GM23338 (cell line): ENCODE results near the gene IQCK. TPM values are rescaled to one million over a fixed set of nuclear protein-coding genes. Genes with fewer than 3 reads are reported as not detected.

Experiments used
- ATAC-seq: fragments of 200-7000 bp; cut with Tn5 transposase; 3 replicates; pipeline ENCODE4 v1.9.1; 2020
- DNase-seq: peaks from one replicate; pipeline ENCODE4 v3.0.0-alpha.2; 2015; ENCODE audit warnings: low spot score
- H2AFZ ChIP-seq: fragments of 200-600 bp; sonication (generic); 2 replicates; pipeline ENCODE4 v1.8.0; 2016; ENCODE audit warnings: antibody characterized with exemption, mild to moderate bottlenecking, moderate library complexity
- H3F3A ChIP-seq: fragments of 200-600 bp; sonication (generic); replicated peaks from 2 replicates; pipeline ENCODE4 v1.8.0; 2017; ENCODE audit warnings: antibody characterized with exemption, mixed run types, low read depth
- H3K27ac ChIP-seq: fragments of 200-600 bp; sonication (generic); 2 replicates; pipeline ENCODE4 v1.6.1; 2016; ENCODE audit warnings: low read depth
- H3K27me3 ChIP-seq: fragments of 200-600 bp; sonication (generic); 2 replicates; pipeline ENCODE4 v1.8.0; 2016; ENCODE audit warnings: mild to moderate bottlenecking, mixed run types, moderate library complexity; ENCODE audit not compliant: insufficient read depth
- H3K36me3 ChIP-seq: fragments of 200-600 bp; sonication (generic); 2 replicates; pipeline ENCODE4 v1.8.0; 2016; ENCODE audit warnings: mild to moderate bottlenecking; ENCODE audit not compliant: insufficient read depth
- H3K4me1 ChIP-seq: fragments of 200-600 bp; sonication (generic); 2 replicates; pipeline ENCODE4 v1.8.0; 2016; ENCODE audit warnings: mild to moderate bottlenecking, moderate library complexity; ENCODE audit not compliant: insufficient read depth
- H3K4me2 ChIP-seq: fragments of 200-600 bp; sonication (generic); 2 replicates; pipeline ENCODE4 v1.7.1; 2017; ENCODE audit warnings: mixed run types
- H3K4me3 ChIP-seq: fragments of 200-600 bp; sonication (generic); 2 replicates; pipeline ENCODE4 v1.6.1; 2016; ENCODE audit warnings: mixed run types
- H3K79me2 ChIP-seq: fragments of 200-600 bp; sonication (generic); replicated peaks from 2 replicates; pipeline ENCODE4 v1.8.0; 2017; ENCODE audit warnings: mild to moderate bottlenecking; ENCODE audit not compliant: insufficient read depth
- H3K9me2 ChIP-seq: fragments of 200-600 bp; sonication (generic); 2 replicates; pipeline ENCODE4 v1.8.0; 2017; ENCODE audit not compliant: insufficient read depth
- H4K20me1 ChIP-seq: fragments of 200-600 bp; sonication (generic); replicated peaks from 2 replicates; pipeline ENCODE4 v1.8.0; 2017; ENCODE audit warnings: mild to moderate bottlenecking; ENCODE audit not compliant: insufficient read depth
- H3K27ac Mint-ChIP-seq: 2 replicates; pipeline ENCODE4 v1.8.0; 2020; ENCODE audit warnings: inconsistent platforms, mild to moderate bottlenecking, moderate library complexity, mixed read lengths
- H3K27me3 Mint-ChIP-seq: 3 replicates; pipeline ENCODE4 v1.8.0; 2022; ENCODE audit warnings: low read depth, mild to moderate bottlenecking, moderate library complexity, mixed read lengths, inconsistent platforms; ENCODE audit not compliant: insufficient read depth, poor library complexity
- H3K36me3 Mint-ChIP-seq: 3 replicates; pipeline ENCODE4 v1.8.0; 2021; ENCODE audit warnings: low read depth, mild to moderate bottlenecking, inconsistent platforms, moderate library complexity, mixed read lengths
- H3K4me1 Mint-ChIP-seq: 3 replicates; pipeline ENCODE4 v1.8.0; 2020; ENCODE audit warnings: mild to moderate bottlenecking, inconsistent platforms, mixed read lengths
- H3K4me3 Mint-ChIP-seq: 3 replicates; pipeline ENCODE4 v1.8.0; 2021; ENCODE audit warnings: moderate library complexity, mild to moderate bottlenecking, inconsistent platforms, mixed read lengths
- H3K9me3 Mint-ChIP-seq: 3 replicates; pipeline ENCODE4 v1.8.0; 2020; ENCODE audit warnings: moderate library complexity, mild to moderate bottlenecking, inconsistent platforms, mixed read lengths
- CREB1 ChIP-seq: fragments of 250-450 bp; sonication (Bioruptor Pico); IDR thresholded peaks from 2 replicates; pipeline ENCODE4 v1.5.0; 2020; ENCODE audit warnings: low read depth, mild to moderate bottlenecking, moderate library complexity
- ETS1 ChIP-seq: IDR thresholded peaks from 2 replicates; pipeline ENCODE4 v1.6.1; 2016; ENCODE audit warnings: antibody characterized with exemption
- EZH2 ChIP-seq: fragments of 200-600 bp; sonication (generic); IDR thresholded peaks from one replicate; pipeline ENCODE4 v1.8.0; 2017; ENCODE audit warnings: antibody characterized with exemption, mild to moderate bottlenecking, low read depth; ENCODE audit not compliant: unreplicated experiment
- EZH2phosphoT487 ChIP-seq: fragments of 200-600 bp; sonication (generic); IDR thresholded peaks from one replicate; pipeline ENCODE4 v1.8.1; 2018; ENCODE audit warnings: antibody characterized with exemption; ENCODE audit not compliant: unreplicated experiment
- JUNB ChIP-seq: IDR thresholded peaks from one replicate; pipeline ENCODE4 v1.6.1; 2016; ENCODE audit warnings: antibody characterized with exemption; ENCODE audit not compliant: unreplicated experiment
- POLR2AphosphoS5 ChIP-seq: IDR thresholded peaks from 2 replicates; pipeline ENCODE4 v1.6.1; 2016; ENCODE audit warnings: antibody characterized with exemption, low read depth
- STAT1 ChIP-seq: IDR thresholded peaks from one replicate; pipeline ENCODE4 v1.6.1; 2016; ENCODE audit warnings: antibody characterized with exemption; ENCODE audit not compliant: unreplicated experiment
- ZNF114 ChIP-seq: fragments of 250-450 bp; sonication (Bioruptor Pico); IDR thresholded peaks from 2 replicates; pipeline ENCODE4 v1.5.0; 2020; ENCODE audit warnings: mild to moderate bottlenecking, moderate library complexity
- ZNF331 ChIP-seq: fragments of 250-450 bp; sonication (Bioruptor Pico); IDR thresholded peaks from 2 replicates; pipeline ENCODE4 v1.5.0; 2020; ENCODE audit warnings: low read depth, mild to moderate bottlenecking, moderate library complexity
- ZNF462 ChIP-seq: fragments of 250-450 bp; sonication (Bioruptor Pico); IDR thresholded peaks from 2 replicates; pipeline ENCODE4 v1.5.0; 2020; ENCODE audit warnings: mild to moderate bottlenecking, moderate library complexity
- polyA plus RNA-seq: library from polyadenylated mRNA; unstranded; fragments of >200 nt; fragmentation: Nextera tagmentation; extraction: Ambion mirVana; gene quantifications from 2 replicates; pipeline ENCODE4 v1.2.1, GENCODE V29; 2016
- total RNA-seq: library from RNA; depleted of rRNA; stranded (reverse); fragments of >200 nt; shearing (Covaris generic); gene quantifications from 2 replicates; pipeline ENCODE4 v1.2.3, GENCODE V29; 2014
- TF ChIP-seq, protein P1 (sequence below): IDR thresholded peaks from one replicate; pipeline ENCODE4 v1.6.1; 2018; ENCODE audit warnings: antibody characterized with exemption; ENCODE audit not compliant: unreplicated experiment

IQCK gene
- total and polyA plus RNA-seq, 2 experiments from 2014 or later, result 7.6 to 10.0 TPM

DNA sequence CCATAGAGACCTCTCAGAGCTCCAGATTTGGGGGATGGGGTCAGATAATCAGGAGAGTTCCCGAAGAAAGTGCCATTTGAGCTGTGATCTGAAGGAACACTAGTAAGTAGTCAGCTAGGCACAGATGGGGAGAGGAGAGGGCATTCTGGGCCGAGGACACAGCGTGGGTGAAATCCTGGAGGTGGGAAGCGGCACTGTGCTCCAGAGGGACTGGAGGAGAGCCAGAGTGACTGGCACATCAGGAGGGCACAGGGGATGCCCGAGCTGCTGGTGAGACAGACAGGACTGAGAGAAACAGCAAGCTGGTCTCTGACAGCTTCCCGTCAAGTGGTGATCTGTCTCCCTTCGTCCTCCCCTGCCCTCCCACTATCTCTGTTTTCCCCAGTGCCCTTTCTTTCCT lies 40.7 kb upstream of the IQCK start:
- H3K79me2 ChIP-seq, result no peaks in the 10 kb centered on the region
- no peak overlapping the region for H3K4me3 Mint-ChIP-seq
- H3K27ac Mint-ChIP-seq, result no peak overlapping the region

More for the DNA sequence above, 40.7 kb upstream of the IQCK start:
- H4K20me1 ChIP-seq, result no peaks in the 10 kb centered on the region
- H3K4me2 ChIP-seq, result no peak overlapping the region
- H3K4me3 ChIP-seq, result no peak overlapping the region
- Mint-ChIP-seq H3K27me3 (peaks cover 7% of the 10 kb centered on the region), H3K36me3 (peaks cover 11% of the 10 kb centered on the region), H3K4me1 (no peaks in the 10 kb centered on the region), H3K9me3 (no peaks in the 10 kb centered on the region)
- no peaks in the 10 kb centered on the region for H3K9me2 ChIP-seq
- DNase-seq (no peak), ATAC-seq (no peak)
- H3K4me1 ChIP-seq, result no peaks in the 10 kb centered on the region
- H2AFZ ChIP-seq, result no peak overlapping the region
- no peaks in the 10 kb centered on the region for H3K36me3 ChIP-seq
- no peaks in the 10 kb centered on the region for H3F3A ChIP-seq
- no peak overlapping the region for H3K27ac ChIP-seq
- TF ChIP-seq, protein P1, sequence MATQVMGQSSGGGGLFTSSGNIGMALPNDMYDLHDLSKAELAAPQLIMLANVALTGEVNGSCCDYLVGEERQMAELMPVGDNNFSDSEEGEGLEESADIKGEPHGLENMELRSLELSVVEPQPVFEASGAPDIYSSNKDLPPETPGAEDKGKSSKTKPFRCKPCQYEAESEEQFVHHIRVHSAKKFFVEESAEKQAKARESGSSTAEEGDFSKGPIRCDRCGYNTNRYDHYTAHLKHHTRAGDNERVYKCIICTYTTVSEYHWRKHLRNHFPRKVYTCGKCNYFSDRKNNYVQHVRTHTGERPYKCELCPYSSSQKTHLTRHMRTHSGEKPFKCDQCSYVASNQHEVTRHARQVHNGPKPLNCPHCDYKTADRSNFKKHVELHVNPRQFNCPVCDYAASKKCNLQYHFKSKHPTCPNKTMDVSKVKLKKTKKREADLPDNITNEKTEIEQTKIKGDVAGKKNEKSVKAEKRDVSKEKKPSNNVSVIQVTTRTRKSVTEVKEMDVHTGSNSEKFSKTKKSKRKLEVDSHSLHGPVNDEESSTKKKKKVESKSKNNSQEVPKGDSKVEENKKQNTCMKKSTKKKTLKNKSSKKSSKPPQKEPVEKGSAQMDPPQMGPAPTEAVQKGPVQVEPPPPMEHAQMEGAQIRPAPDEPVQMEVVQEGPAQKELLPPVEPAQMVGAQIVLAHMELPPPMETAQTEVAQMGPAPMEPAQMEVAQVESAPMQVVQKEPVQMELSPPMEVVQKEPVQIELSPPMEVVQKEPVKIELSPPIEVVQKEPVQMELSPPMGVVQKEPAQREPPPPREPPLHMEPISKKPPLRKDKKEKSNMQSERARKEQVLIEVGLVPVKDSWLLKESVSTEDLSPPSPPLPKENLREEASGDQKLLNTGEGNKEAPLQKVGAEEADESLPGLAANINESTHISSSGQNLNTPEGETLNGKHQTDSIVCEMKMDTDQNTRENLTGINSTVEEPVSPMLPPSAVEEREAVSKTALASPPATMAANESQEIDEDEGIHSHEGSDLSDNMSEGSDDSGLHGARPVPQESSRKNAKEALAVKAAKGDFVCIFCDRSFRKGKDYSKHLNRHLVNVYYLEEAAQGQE, result no peak
- TF ChIP-seq CREB1 (no peak), ZNF114 (CRISPR knock-in tag) (no peak), ZNF462 (CRISPR knock-in tag) (no peak), EZH2phosphoT487 (no peak), ETS1 (no peak), EZH2 (no peak), POLR2AphosphoS5 (no peak), JUNB (no peak), ZNF331 (CRISPR knock-in tag) (no peak), STAT1 (no peak)
- no peaks in the 10 kb centered on the region for H3K27me3 ChIP-seq
